ENCODE measurements around the gene FLOT2. TPM values are rescaled to one million over a fixed set of nuclear protein-coding genes. Genes with fewer than 3 reads are reported as not detected.
"Not testable (repeated sequence)": the region's sequence is repeated elsewhere in the genome, so short reads cannot be mapped to it uniquely, and the experiment has no call there.

FLOT2 gene
- polyA plus RNA-seq, 1 donor = 72.4 TPM

GRCh38 chr17:28895794-28896447 is 1.6 kb downstream of the FLOT2 start:
- no peak for DNase-seq (ENCODE audit: low read depth)

- not testable (repeated sequence) for DNase-seq (ENCODE audit: low read depth)
These were observed 4.0 kb downstream of the FLOT2 start for GRCh38 chr17:28893248-28894183.

- DNase-seq (ENCODE audit: low read depth) = no peak
These were observed 5.5 kb downstream of the FLOT2 start for GRCh38 chr17:28892024-28892423.

GRCh38 chr17:28891201-28891600 is 6.3 kb downstream of the FLOT2 start:
- DNase-seq (ENCODE audit: low read depth) = no peak

- no peak for DNase-seq (ENCODE audit: low read depth)
These were observed 7.5 kb downstream of the FLOT2 start for GRCh38 chr17:28889996-28890395.

- DNase-seq (ENCODE audit: low read depth) = no peak
These were observed 8.7 kb downstream of the FLOT2 start for GRCh38 chr17:28888832-28889231.

GRCh38 chr17:28887871-28888471 is 9.6 kb downstream of the FLOT2 start:
- no peak for DNase-seq (ENCODE audit: low read depth)

GRCh38 chr17:28885951-28886350 is 11.6 kb downstream of the FLOT2 start:
- DNase-seq (ENCODE audit: low read depth) = no peak

- no peak for DNase-seq (ENCODE audit: low read depth)
These were observed 12.2 kb downstream of the FLOT2 start for GRCh38 chr17:28885363-28885762.

GRCh38 chr17:28883967-28884702 is 13.4 kb downstream of the FLOT2 start:
- DNase-seq (ENCODE audit: low read depth) = no peak

GRCh38 chr17:28882154-28882895 is 15.2 kb downstream of the FLOT2 start:
- no peak for DNase-seq (ENCODE audit: low read depth)

- DNase-seq (ENCODE audit: low read depth) = no peak
These were observed 15.9 kb downstream of the FLOT2 start for GRCh38 chr17:28881533-28882056.

GRCh38 chr17:28880572-28880945 is 17.0 kb downstream of the FLOT2 start:
- no peak for DNase-seq (ENCODE audit: low read depth)

GRCh38 chr17:28879886-28880571 is 17.5 kb downstream of the FLOT2 start:
- DNase-seq (ENCODE audit: low read depth) = no peak

- DNase-seq (ENCODE audit: low read depth) = no peak
These were observed 18.6 kb downstream of the FLOT2 start for GRCh38 chr17:28878981-28879380.

- DNase-seq (ENCODE audit: low read depth) = no peak
These were observed 19.2 kb downstream of the FLOT2 start for GRCh38 chr17:28878158-28878910.

GRCh38 chr17:28877150-28877711 is 20.3 kb downstream of the FLOT2 start:
- DNase-seq (ENCODE audit: low read depth) = not testable (repeated sequence)

- no peak for DNase-seq (ENCODE audit: low read depth)
These were observed 21.5 kb downstream of the FLOT2 start for GRCh38 chr17:28875848-28876550.

- DNase-seq (ENCODE audit: low read depth) = no peak
These were observed 22.8 kb downstream of the FLOT2 start for GRCh38 chr17:28874750-28875149.

Measured in forelimb muscle (tissue), 1 donor.